Activated CD4-positive, alpha-beta T cell treated with anti-CD3 and anti-CD28 coated beads, Interleukin-2, amount 50 U/mL, for 24 hours (primary cell): ENCODE results near the gene ST6GALNAC5.
"Not testable (repeated sequence)": the region's sequence is repeated elsewhere in the genome, so short reads cannot be mapped to it uniquely, and the experiment has no call there.

Source experiments
- DNase-seq, 2 donors: peaks; one replicate each; pipeline ENCODE4 v3.0.0-alpha.2; 2020; ENCODE audit warnings: low read depth in 1 of 2, low spot score in 1 of 2

ST6GALNAC5 gene

GRCh38 chr1:76867342-76868130 is at the start of gene ST6GALNAC5:
Gene ST6GALNAC5 (plus strand): TSS chr1:76867480.
- no peak for DNase-seq

GRCh38 chr1:76820028-76820427 is 47.3 kb upstream of the ST6GALNAC5 start:
- no peak for DNase-seq

GRCh38 chr1:76822961-76823360 is 44.3 kb upstream of the ST6GALNAC5 start:
- DNase-seq = not testable (repeated sequence)

DNA sequence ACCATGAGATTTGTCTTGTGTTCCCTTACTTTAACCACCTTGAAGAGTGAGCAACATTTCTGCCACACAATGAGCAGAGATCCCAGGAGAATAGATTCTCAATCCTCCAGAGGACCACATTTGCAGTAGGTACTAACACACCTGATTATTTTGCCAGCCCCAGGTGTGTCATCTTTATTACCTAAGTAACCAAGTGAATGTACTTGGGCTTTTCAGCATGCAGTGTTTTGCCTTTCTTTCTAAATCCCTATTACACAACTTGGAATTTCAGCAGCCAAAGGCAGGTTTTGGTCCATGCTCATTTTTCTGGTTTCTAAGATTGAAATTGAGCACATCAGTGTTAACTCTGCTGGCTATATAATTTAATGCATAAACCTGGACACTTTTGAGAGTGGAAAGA is 43.2 kb upstream of the ST6GALNAC5 start:
- no peak for DNase-seq

- DNase-seq = no peak
Observed at GRCh38 chr1:76826072-76826845, 41.0 kb upstream of the ST6GALNAC5 start.

- DNase-seq = no peak
Observed at GRCh38 chr1:76827066-76827465, 40.2 kb upstream of the ST6GALNAC5 start.

- DNase-seq = no peak
Observed at GRCh38 chr1:76830373-76830772, 36.9 kb upstream of the ST6GALNAC5 start.

DNA sequence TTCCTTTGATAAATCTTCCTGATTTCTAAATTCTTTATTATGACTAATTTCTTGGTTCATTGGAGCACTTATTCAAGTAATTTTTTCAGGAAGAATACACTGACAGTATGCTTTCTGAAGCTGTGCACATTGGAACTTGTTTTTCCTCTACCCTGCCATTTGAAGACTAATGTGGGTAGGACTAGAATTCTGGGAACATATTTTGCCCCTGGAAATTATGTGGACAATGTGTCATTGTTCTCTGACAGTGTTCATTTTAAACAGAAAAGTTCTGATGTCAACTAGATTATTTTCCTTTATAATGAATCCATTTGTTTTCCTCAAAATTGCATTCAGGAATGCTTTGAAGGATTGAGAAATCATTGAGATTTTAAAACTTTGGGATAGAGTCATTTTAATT is 34.8 kb upstream of the ST6GALNAC5 start:
- no peak for DNase-seq

DNA sequence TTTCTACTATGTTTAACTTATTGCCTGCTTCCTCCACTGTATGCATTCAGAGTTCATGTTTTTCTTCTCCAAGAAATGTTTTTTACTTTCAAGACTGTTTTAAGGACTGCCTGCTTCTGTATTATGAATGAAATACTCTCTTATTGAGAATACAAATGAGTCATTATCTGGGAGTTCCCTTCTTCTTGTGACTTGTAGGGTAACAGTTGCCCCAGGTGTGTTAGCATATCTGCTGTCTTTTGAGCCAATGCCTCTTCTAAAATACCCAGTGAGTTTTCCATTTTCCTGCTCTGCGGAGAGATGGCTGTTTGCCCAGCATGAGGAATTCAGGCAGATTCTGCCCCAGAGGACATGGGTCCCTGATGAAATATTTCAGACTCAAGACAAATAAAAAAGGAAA is 34.1 kb upstream of the ST6GALNAC5 start:
- no peak for DNase-seq

- DNase-seq = no peak
Observed at GRCh38 chr1:76833856-76834255, 33.4 kb upstream of the ST6GALNAC5 start.

- DNase-seq = no peak
Observed at GRCh38 chr1:76835203-76835602, 32.1 kb upstream of the ST6GALNAC5 start.

GRCh38 chr1:76840278-76840677 is 27.0 kb upstream of the ST6GALNAC5 start:
- no peak for DNase-seq

GRCh38 chr1:76841460-76841859 is 25.8 kb upstream of the ST6GALNAC5 start:
- DNase-seq = no peak

GRCh38 chr1:76843821-76844464 is 23.3 kb upstream of the ST6GALNAC5 start:
- no peak for DNase-seq

DNA sequence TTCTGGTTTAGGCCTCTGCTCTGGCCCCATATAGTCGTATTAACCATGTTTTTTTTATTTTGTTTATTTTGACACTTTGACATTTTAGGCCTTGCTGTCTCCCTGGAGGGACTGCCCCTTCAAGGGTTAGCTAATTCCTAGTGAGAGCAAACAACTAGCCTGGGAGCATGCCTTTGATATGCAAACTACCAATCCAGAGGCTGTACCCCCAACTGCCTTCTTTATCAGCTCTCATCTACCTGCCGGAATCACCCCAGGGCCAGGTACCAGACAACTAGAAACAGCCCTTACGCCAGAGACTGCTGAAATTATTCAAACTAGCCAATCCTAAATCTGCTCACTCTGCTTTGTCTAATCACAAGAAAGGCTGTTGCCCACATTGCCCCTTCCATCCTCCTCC is 13.0 kb upstream of the ST6GALNAC5 start:
- no peak for DNase-seq

DNA sequence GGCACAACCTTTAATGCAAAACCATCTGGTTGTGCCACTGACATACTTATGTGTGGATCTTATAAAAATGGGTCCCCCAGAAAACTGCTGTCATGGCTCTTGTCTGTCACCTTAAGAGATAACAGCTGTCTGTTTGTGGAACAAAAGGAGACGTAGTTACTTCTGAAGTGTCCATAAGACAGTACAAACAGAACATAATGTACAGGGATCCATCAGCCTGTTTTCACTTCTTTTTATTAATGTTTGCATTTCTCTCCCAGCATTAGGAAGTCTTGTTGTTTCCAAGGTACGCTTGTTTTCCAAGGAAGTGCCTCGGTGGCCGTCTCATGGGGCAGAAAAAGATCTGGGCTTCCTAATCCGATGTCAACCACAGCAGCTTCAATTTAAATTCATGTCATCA is 11.2 kb upstream of the ST6GALNAC5 start:
- DNase-seq = no peak

DNA sequence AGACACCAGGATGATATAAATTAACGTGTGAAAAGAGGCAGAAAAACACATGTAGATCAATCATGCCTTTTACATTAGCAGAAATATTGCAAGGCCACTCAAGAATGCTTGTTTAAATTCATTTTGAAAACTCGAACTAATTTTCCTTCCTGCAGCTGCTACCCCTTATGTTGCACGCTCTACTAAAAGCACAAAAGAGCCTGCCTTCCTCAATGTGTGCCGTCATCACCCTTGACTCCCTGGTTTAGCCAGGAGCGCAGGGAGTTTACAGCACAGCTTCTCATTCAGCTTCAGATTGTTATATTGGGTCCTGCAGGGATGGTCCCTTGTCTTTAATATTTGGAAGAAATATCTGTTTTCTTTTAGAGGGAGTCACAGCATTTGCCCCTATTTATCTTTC is 10.1 kb upstream of the ST6GALNAC5 start:
- no peak for DNase-seq

DNA sequence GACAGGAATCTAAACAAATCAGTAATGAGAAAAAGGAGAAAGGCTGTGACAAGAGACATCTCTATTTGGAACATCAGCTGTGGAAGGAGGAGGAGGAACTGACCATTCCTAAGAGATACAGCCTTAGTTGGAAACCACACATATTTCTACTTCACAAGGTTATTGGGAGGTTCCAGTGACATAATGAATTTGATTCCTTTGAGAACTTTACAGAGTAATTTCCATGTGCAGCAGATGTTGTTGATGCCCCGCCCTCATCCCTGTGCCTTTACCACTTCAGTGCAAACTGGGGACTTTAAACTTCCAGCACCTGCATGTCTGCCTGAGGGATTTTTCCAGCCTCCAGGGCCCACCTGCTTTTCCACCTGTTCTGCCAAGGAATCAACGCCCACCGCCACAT is 9.3 kb upstream of the ST6GALNAC5 start:
- DNase-seq = no peak

DNA sequence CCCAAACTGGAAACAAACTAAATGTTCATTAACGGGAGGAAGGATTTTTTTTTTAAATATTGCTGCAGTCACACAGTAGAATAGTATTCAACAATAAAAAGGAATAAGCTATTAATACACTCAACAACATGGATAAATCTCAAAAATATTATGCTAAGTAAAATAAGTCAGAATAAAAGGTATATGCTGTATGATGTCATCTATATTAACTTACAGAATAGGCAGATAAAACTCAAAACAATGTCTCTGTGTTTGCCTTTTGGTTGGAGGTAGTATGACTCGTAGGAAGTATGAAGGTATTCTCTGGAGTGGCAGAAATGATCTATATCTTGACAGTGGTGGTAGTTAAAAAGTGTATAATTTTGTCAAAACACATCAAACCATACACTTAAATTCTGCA is 6.1 kb upstream of the ST6GALNAC5 start:
- DNase-seq = no peak

DNA sequence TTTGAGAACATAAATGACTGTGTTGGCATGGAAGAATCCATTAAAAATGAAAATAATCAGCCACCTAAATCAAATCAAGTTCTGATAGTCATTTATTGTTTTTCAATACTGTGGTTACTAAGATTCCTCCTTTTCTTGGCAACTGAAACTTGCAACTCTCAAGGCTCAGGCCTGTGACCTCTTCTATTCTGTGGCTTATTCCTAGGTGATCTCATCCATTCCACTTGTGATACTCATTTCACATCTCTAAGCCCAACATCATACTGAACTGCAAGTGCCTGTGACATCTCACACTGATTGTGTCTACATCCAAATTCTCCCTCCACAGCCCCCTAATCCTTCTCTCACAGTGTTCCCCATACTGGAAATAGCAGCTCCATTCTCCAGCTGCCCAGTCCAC is 4.8 kb upstream of the ST6GALNAC5 start:
- no peak for DNase-seq

GRCh38 chr1:76864383-76864782 is 2.9 kb upstream of the ST6GALNAC5 start:
- no peak for DNase-seq

GRCh38 chr1:76865696-76866286 is 1.5 kb upstream of the ST6GALNAC5 start:
- DNase-seq = no peak
